Measurements from ENCODE around the gene SEMA4D. TPM values are rescaled to one million over a fixed set of nuclear protein-coding genes. Genes with fewer than 3 reads are reported as not detected.

Gene SEMA4D
- total and polyA plus RNA-seq, 2 experiments from 2014 or later = 9.4 to 10.4 TPM

GRCh38 chr9:89536600-89536999 is 38.7 kb upstream of the SEMA4D start:
- Histone ChIP-seq H3K27me3 (no peaks in the 10 kb centered on the region), H3K27ac (no peak overlapping the region), H3K9me3 (ENCODE audit: low read depth) (no peaks in the 10 kb centered on the region), H2AFZ (no peak overlapping the region), H3K4me1 (ENCODE audit: insufficient read depth) (no peaks in the 10 kb centered on the region), H4K20me1 (ENCODE audit: insufficient read depth, poor library complexity, severe bottlenecking) (no peaks in the 10 kb centered on the region), H3K4me2 (no peak overlapping the region), H3K9me2 (replicated peaks; ENCODE audit: insufficient read depth) (no peaks in the 10 kb centered on the region), H3K36me3 (replicated peaks; ENCODE audit: insufficient read depth, low read depth) (no peaks in the 10 kb centered on the region), H3K79me2 (no peaks in the 10 kb centered on the region), H3K4me3 (no peak overlapping the region)
- WGBS (ENCODE audit: low lambda C conversion rate, missing lambda C conversion rate) = 73% methylated on average over 5 of the region's 5 CpGs
- TF ChIP-seq CTCF (IDR thresholded peaks at IDR 0.05; ENCODE audit: poor library complexity) (no peak), EZH2phosphoT487 (IDR thresholded peaks at IDR 0.05; ENCODE audit: low read depth, severe bottlenecking, unreplicated experiment) (no peak), EZH2 (IDR thresholded peaks at IDR 0.05; ENCODE audit: borderline replicate concordance) (no peak)
- no peak for DNase-seq (ENCODE audit: low spot score)

GRCh38 chr9:89536145-89536574 is 38.2 kb upstream of the SEMA4D start:
- no peaks in the 10 kb centered on the region for H3K36me3 ChIP-seq (replicated peaks; ENCODE audit: insufficient read depth, low read depth)
- no peak for DNase-seq (ENCODE audit: low spot score)
- H3K27me3 ChIP-seq = no peaks in the 10 kb centered on the region
- TF ChIP-seq EZH2 (IDR thresholded peaks at IDR 0.05; ENCODE audit: borderline replicate concordance) (no peak), CTCF (IDR thresholded peaks at IDR 0.05; ENCODE audit: poor library complexity) (no peak), EZH2phosphoT487 (IDR thresholded peaks at IDR 0.05; ENCODE audit: low read depth, severe bottlenecking, unreplicated experiment) (no peak)
- H3K4me1 ChIP-seq (ENCODE audit: insufficient read depth) = no peaks in the 10 kb centered on the region
- H3K4me3 ChIP-seq = no peak overlapping the region
- H3K9me2 ChIP-seq (replicated peaks; ENCODE audit: insufficient read depth) = no peaks in the 10 kb centered on the region
- no peak overlapping the region for H3K4me2 ChIP-seq
- 84% methylated on average over 5 of the region's 5 CpGs for WGBS (ENCODE audit: low lambda C conversion rate, missing lambda C conversion rate)
- H3K27ac ChIP-seq = no peak overlapping the region
- no peaks in the 10 kb centered on the region for H4K20me1 ChIP-seq (ENCODE audit: insufficient read depth, poor library complexity, severe bottlenecking)
- no peak overlapping the region for H2AFZ ChIP-seq
- no peaks in the 10 kb centered on the region for H3K9me3 ChIP-seq (ENCODE audit: low read depth)
- H3K79me2 ChIP-seq = no peaks in the 10 kb centered on the region

GRCh38 chr9:89535461-89535860 is 37.5 kb upstream of the SEMA4D start:
- 98% methylated on average over 3 of the region's 3 CpGs for WGBS (ENCODE audit: low lambda C conversion rate, missing lambda C conversion rate)

More at GRCh38 chr9:89535461-89535860, 37.5 kb upstream of the SEMA4D start:
- H3K27ac ChIP-seq = no peak overlapping the region
- no peaks in the 10 kb centered on the region for H3K27me3 ChIP-seq
- no peak overlapping the region for H3K4me2 ChIP-seq
- H3K79me2 ChIP-seq = no peaks in the 10 kb centered on the region
- no peaks in the 10 kb centered on the region for H4K20me1 ChIP-seq (ENCODE audit: insufficient read depth, poor library complexity, severe bottlenecking)
- no peak overlapping the region for H3K4me3 ChIP-seq
- DNase-seq (ENCODE audit: low spot score) = no peak
- H3K4me1 ChIP-seq (ENCODE audit: insufficient read depth) = no peaks in the 10 kb centered on the region
- no peak for TF ChIP-seq EZH2 (IDR thresholded peaks at IDR 0.05; ENCODE audit: borderline replicate concordance)
- no peak for TF ChIP-seq EZH2phosphoT487 (IDR thresholded peaks at IDR 0.05; ENCODE audit: low read depth, severe bottlenecking, unreplicated experiment)
- no peak for TF ChIP-seq CTCF (IDR thresholded peaks at IDR 0.05; ENCODE audit: poor library complexity)
- H2AFZ ChIP-seq = no peak overlapping the region
- no peaks in the 10 kb centered on the region for H3K9me3 ChIP-seq (ENCODE audit: low read depth)
- no peaks in the 10 kb centered on the region for H3K36me3 ChIP-seq (replicated peaks; ENCODE audit: insufficient read depth, low read depth)
- no peaks in the 10 kb centered on the region for H3K9me2 ChIP-seq (replicated peaks; ENCODE audit: insufficient read depth)
